H9 (cell line): ENCODE data around the gene TNNI3. TPM values are rescaled to one million over a fixed set of nuclear protein-coding genes. Genes with fewer than 3 reads are reported as not detected.

Source experiments
- DNase-seq: peaks from one replicate; pipeline ENCODE4 v3.0.0-alpha.2; 2017
- H2AFZ ChIP-seq: one replicate; pipeline ENCODE4 v1.6.1; 2013; ENCODE audit warnings: mild to moderate bottlenecking, low read length, control low read depth, moderate library complexity
- H2AK5ac ChIP-seq: 2 replicates; pipeline ENCODE4 v1.6.1; 2013; ENCODE audit warnings: low read length, control low read depth, mixed read lengths; ENCODE audit not compliant: insufficient read length
- H2BK120ac ChIP-seq: one replicate; pipeline ENCODE4 v1.6.1; 2013; ENCODE audit warnings: low read depth, mild to moderate bottlenecking, low read length, control low read depth, inconsistent platforms; ENCODE audit not compliant: poor library complexity, severe bottlenecking
- H2BK12ac ChIP-seq: 2 replicates; pipeline ENCODE4 v1.6.1; 2013; ENCODE audit warnings: low read length, control low read depth, mixed read lengths, low read depth; ENCODE audit not compliant: insufficient read length
- H2BK15ac ChIP-seq: 2 replicates; pipeline ENCODE4 v1.6.1; 2013; ENCODE audit warnings: low read depth, low read length, control low read depth
- H2BK20ac ChIP-seq: one replicate; pipeline ENCODE4 v1.6.1; 2013; ENCODE audit warnings: low read depth, mild to moderate bottlenecking, low read length, control low read depth, inconsistent platforms; ENCODE audit not compliant: poor library complexity, severe bottlenecking
- H2BK5ac ChIP-seq: 2 replicates; pipeline ENCODE4 v1.6.1; 2013; ENCODE audit warnings: low read length, control low read depth, mixed read lengths; ENCODE audit not compliant: insufficient read length
- H3K14ac ChIP-seq: 2 replicates; pipeline ENCODE4 v1.6.1; 2013; ENCODE audit warnings: low read length, control low read depth; ENCODE audit not compliant: insufficient read depth
- H3K18ac ChIP-seq: 2 replicates; pipeline ENCODE4 v1.6.1; 2013; ENCODE audit warnings: low read depth, mild to moderate bottlenecking, mixed read lengths, low read length, control low read depth; ENCODE audit not compliant: insufficient read length
- H3K23ac ChIP-seq: 2 replicates; pipeline ENCODE4 v1.6.1; 2013; ENCODE audit warnings: low read length, control low read depth, mixed read lengths, low read depth; ENCODE audit not compliant: insufficient read length
- H3K23me2 ChIP-seq: 2 replicates; pipeline ENCODE4 v1.6.1; 2013; ENCODE audit warnings: low read depth, mild to moderate bottlenecking, mixed read lengths, low read length, control low read depth; ENCODE audit not compliant: insufficient read length, poor library complexity, severe bottlenecking
- H3K27ac ChIP-seq: 2 replicates; pipeline ENCODE4 v1.5.1; 2013; ENCODE audit warnings: low read length, control low read depth, mixed read lengths, low read depth; ENCODE audit not compliant: insufficient read length
- H3K27me3 ChIP-seq: 2 replicates; pipeline ENCODE4 v1.6.1; 2013; ENCODE audit warnings: low read length, control low read depth, inconsistent platforms; ENCODE audit not compliant: insufficient read depth
- H3K4ac ChIP-seq: 2 replicates; pipeline ENCODE4 v1.6.1; 2013; ENCODE audit warnings: low read depth, mild to moderate bottlenecking, control low read depth, inconsistent platforms, low read length, moderate library complexity
- H3K4me1 ChIP-seq: 2 replicates; pipeline ENCODE4 v1.6.1; 2013; ENCODE audit warnings: low read length, control low read depth, inconsistent platforms; ENCODE audit not compliant: insufficient read depth
- H3K4me2 ChIP-seq: 2 replicates; pipeline ENCODE4 v1.6.1; 2013; ENCODE audit warnings: low read length, control low read depth, mixed read lengths; ENCODE audit not compliant: insufficient read length, insufficient read depth
- H3K56ac ChIP-seq: 2 replicates; pipeline ENCODE4 v1.6.1; 2013; ENCODE audit warnings: low read depth, mild to moderate bottlenecking, mixed read lengths, low read length, control low read depth; ENCODE audit not compliant: insufficient read length
- H3K79me1 ChIP-seq: 2 replicates; pipeline ENCODE4 v1.6.1; 2013; ENCODE audit warnings: low read depth, mild to moderate bottlenecking, moderate library complexity, low read length, control low read depth, inconsistent platforms; ENCODE audit not compliant: insufficient read depth, poor library complexity, severe bottlenecking
- H3K79me2 ChIP-seq: 2 replicates; pipeline ENCODE4 v1.6.1; 2013; ENCODE audit warnings: low read length, control low read depth, inconsistent platforms; ENCODE audit not compliant: insufficient read depth
- H3K9ac ChIP-seq: 2 replicates; pipeline ENCODE4 v1.6.1; 2013; ENCODE audit warnings: low read length, control low read depth, mixed read lengths; ENCODE audit not compliant: insufficient read length; ENCODE audit errors: extremely low read depth
- H3K9me3 ChIP-seq: one replicate; pipeline ENCODE4 v1.6.1; 2013; ENCODE audit warnings: low read depth, low read length, inconsistent platforms; ENCODE audit not compliant: control insufficient read depth
- H3T11ph ChIP-seq: one replicate; pipeline ENCODE4 v1.6.1; 2013; ENCODE audit warnings: mild to moderate bottlenecking, low read length, control low read depth, inconsistent platforms
- H4K20me1 ChIP-seq: one replicate; pipeline ENCODE4 v1.6.1; 2013; ENCODE audit not compliant: control insufficient read depth, insufficient read length, insufficient read depth
- H4K5ac ChIP-seq: 2 replicates; pipeline ENCODE4 v1.6.1; 2013; ENCODE audit warnings: low read depth, mild to moderate bottlenecking, mixed read lengths, low read length, control low read depth; ENCODE audit not compliant: insufficient read length
- H4K8ac ChIP-seq: replicated peaks from 2 replicates; pipeline ENCODE4 v1.6.1; 2013; ENCODE audit warnings: low read length, control low read depth, mixed read lengths, low read depth; ENCODE audit not compliant: insufficient read length
- H4K91ac ChIP-seq: 2 replicates; pipeline ENCODE4 v1.6.1; 2013; ENCODE audit warnings: low read depth, mild to moderate bottlenecking, moderate library complexity, mixed read lengths, low read length, control low read depth; ENCODE audit not compliant: insufficient read length
- H3K27ac Mint-ChIP-seq, 3 experiments: 2 replicates in 2 of 3; 3 replicates in 1 of 3; pipeline ENCODE4 v1.8.0; 2020 to 2021; ENCODE audit warnings: mixed read lengths in 3 of 3, mild to moderate bottlenecking in 1 of 3, moderate library complexity in 1 of 3
- H3K27me3 Mint-ChIP-seq: 2 replicates; pipeline ENCODE4 v1.8.0; 2021; ENCODE audit warnings: low read depth, mild to moderate bottlenecking, moderate library complexity, mixed read lengths
- H3K36me3 Mint-ChIP-seq, 3 experiments: 2 replicates in 2 of 3; 3 replicates in 1 of 3; pipeline ENCODE4 v1.8.0; 2020 to 2021; ENCODE audit warnings: low read depth in 3 of 3, mixed read lengths in 3 of 3; ENCODE audit not compliant: insufficient read depth in 1 of 3
- H3K4me1 Mint-ChIP-seq, 2 experiments: 2 replicates each; pipeline ENCODE4 v1.8.0; 2020; ENCODE audit warnings: mixed read lengths in 2 of 2
- H3K4me3 Mint-ChIP-seq, 2 experiments: 2 replicates in 1 of 2; 3 replicates in 1 of 2; pipeline ENCODE4 v1.8.0; 2020 to 2021; ENCODE audit warnings: mild to moderate bottlenecking in 2 of 2, mixed read lengths in 2 of 2, moderate library complexity in 1 of 2
- H3K9me3 Mint-ChIP-seq, 2 experiments: 2 replicates in 1 of 2; 3 replicates in 1 of 2; pipeline ENCODE4 v1.8.0; 2020; ENCODE audit warnings: mild to moderate bottlenecking in 2 of 2, mixed read lengths in 2 of 2, moderate library complexity in 1 of 2
- WGBS: extraction: QIAGEN DNeasy Blood & Tissue Kit; methylation state at CpG from one replicate; pipeline ENCODE4 v1.1.7; 2013; ENCODE audit warnings: missing lambda C conversion rate, low lambda C conversion rate, mixed read lengths; ENCODE audit not compliant: insufficient read length; ENCODE audit errors: extremely low coverage; 5-methylcytosine and 5-hydroxymethylcytosine counted together
- total RNA-seq: library from RNA; stranded (reverse); gene quantifications from 2 replicates; pipeline ENCODE4 v1.2.1, GENCODE V29; 2021
- TF ChIP-seq, protein P1 (sequence below): fragments of 200-600 bp; sonication (generic); conservative IDR thresholded peaks from 3 replicates; pipeline ENCODE4 v1.8.0; 2021; ENCODE audit warnings: antibody characterized with exemption, mild to moderate bottlenecking

The TNNI3 gene
- total RNA-seq, 1 experiment from 2014 or later, result 36.9 TPM

DNA sequence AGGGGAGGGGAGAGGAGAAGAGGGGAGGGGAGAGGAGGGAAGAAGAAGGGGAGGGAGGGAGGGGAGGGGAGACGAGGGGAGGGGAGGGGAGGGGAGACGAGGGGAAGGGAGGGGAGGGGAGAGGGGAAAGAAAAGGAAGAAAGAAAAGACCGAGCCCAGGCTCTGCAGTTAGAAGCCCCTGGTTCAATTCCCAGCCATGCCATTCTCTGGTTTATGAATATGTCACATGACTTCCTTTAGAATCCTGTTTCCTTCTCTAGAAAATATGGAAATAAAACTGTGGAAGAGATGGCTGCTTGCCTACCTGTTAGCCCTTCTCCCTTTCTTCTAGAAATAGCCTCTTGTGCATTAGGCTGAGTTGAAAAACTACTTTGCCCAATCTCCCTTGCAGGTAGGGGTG lies 22.8 kb downstream of the TNNI3 start:
- H3K18ac ChIP-seq, result no peak overlapping the region
- no peak overlapping the region for H2BK12ac ChIP-seq
- H2BK5ac ChIP-seq, result no peak overlapping the region
- no peaks in the 10 kb centered on the region for H3K9me3 ChIP-seq
- H2BK120ac ChIP-seq, result no peak overlapping the region
- no peak overlapping the region for H4K91ac ChIP-seq
- no peak for DNase-seq
- H2AK5ac ChIP-seq, result no peak overlapping the region
- H2BK15ac ChIP-seq, result no peak overlapping the region
- H3K23ac ChIP-seq, result no peak overlapping the region
- TF ChIP-seq, protein P1, sequence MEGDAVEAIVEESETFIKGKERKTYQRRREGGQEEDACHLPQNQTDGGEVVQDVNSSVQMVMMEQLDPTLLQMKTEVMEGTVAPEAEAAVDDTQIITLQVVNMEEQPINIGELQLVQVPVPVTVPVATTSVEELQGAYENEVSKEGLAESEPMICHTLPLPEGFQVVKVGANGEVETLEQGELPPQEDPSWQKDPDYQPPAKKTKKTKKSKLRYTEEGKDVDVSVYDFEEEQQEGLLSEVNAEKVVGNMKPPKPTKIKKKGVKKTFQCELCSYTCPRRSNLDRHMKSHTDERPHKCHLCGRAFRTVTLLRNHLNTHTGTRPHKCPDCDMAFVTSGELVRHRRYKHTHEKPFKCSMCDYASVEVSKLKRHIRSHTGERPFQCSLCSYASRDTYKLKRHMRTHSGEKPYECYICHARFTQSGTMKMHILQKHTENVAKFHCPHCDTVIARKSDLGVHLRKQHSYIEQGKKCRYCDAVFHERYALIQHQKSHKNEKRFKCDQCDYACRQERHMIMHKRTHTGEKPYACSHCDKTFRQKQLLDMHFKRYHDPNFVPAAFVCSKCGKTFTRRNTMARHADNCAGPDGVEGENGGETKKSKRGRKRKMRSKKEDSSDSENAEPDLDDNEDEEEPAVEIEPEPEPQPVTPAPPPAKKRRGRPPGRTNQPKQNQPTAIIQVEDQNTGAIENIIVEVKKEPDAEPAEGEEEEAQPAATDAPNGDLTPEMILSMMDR, result no peak
- H3K79me2 ChIP-seq, result no peaks in the 10 kb centered on the region
- H3K27ac ChIP-seq, result no peak overlapping the region
- no peaks in the 10 kb centered on the region for H3K79me1 ChIP-seq
- H3T11ph ChIP-seq, result no peak overlapping the region
- no peak overlapping the region for H4K5ac ChIP-seq
- no peak overlapping the region for H3K56ac ChIP-seq
- WGBS, result no CpG with 5 or more reads among the region's 3 CpGs
- H3K27me3 ChIP-seq, result no peaks in the 10 kb centered on the region
- no peaks in the 10 kb centered on the region for H3K9me3 Mint-ChIP-seq
- H3K23me2 ChIP-seq, result no peaks in the 10 kb centered on the region
- no peak overlapping the region for H2AFZ ChIP-seq
- H3K14ac ChIP-seq, result no peak overlapping the region
- peaks cover 7 to 26% of the 10 kb centered on the region in 2 experiments for H3K4me1 Mint-ChIP-seq
- no peak overlapping the region for H4K8ac ChIP-seq
- peaks cover 14 to 58% (median 31%) of the 10 kb centered on the region in 3 experiments for H3K36me3 Mint-ChIP-seq
- H3K4ac ChIP-seq, result no peak overlapping the region
- H3K4me1 ChIP-seq, result no peaks in the 10 kb centered on the region
- H4K20me1 ChIP-seq, result no peaks in the 10 kb centered on the region
- no peak overlapping the region for H3K4me3 Mint-ChIP-seq
- H3K27me3 Mint-ChIP-seq, result no peaks in the 10 kb centered on the region
- H2BK20ac ChIP-seq, result no peak overlapping the region
- peak overlapping the region in 2 of 3 experiments; percentile 60 to 74; a peak in 2 of 7 replicates for H3K27ac Mint-ChIP-seq
- H3K9ac ChIP-seq, result no peak overlapping the region
- H3K4me2 ChIP-seq, result no peak overlapping the region
